Kidney (tissue), 14 donors: ENCODE results near the gene DLGAP1. TPM values are rescaled to one million over a fixed set of nuclear protein-coding genes. Genes with fewer than 3 reads are reported as not detected.
"Not testable (repeated sequence)": the region's sequence is repeated elsewhere in the genome, so short reads cannot be mapped to it uniquely, and the experiment has no call there.

Source experiments
- DNase-seq, 5 donors: peaks; one replicate each; pipeline ENCODE4 v3.0.0-alpha.2; 2013 to 2020
- FAIRE-seq: peaks from 2 replicates; lab custom pipeline; 2012; peaks lifted over from hg19 to GRCh38; lab: Jason Lieb, UNC
- H3K27ac ChIP-seq, 2 donors: one replicate each; pipeline ENCODE4 v1.7.0; 2013; ENCODE audit warnings: low read depth in 2 of 2, low read length in 2 of 2, inconsistent platforms in 1 of 2
- H3K27me3 ChIP-seq: one replicate; pipeline ENCODE4 v1.7.1; 2013; ENCODE audit warnings: low read length, inconsistent platforms; ENCODE audit not compliant: control insufficient read depth, insufficient read depth
- H3K36me3 ChIP-seq, 3 donors: one replicate each; pipeline versions ENCODE4 v1.7.0 to v1.7.1; 2013; ENCODE audit warnings: low read length in 3 of 3, control low read depth in 1 of 3, inconsistent platforms in 1 of 3; ENCODE audit not compliant: insufficient read depth in 3 of 3, control insufficient read depth in 2 of 3
- H3K4me1 ChIP-seq, 3 donors: one replicate each; pipeline versions ENCODE4 v1.7.0 to v1.7.1; 2013; ENCODE audit warnings: low read length in 3 of 3, inconsistent platforms in 1 of 3, low read depth in 1 of 3; ENCODE audit not compliant: control insufficient read depth in 2 of 3, insufficient read depth in 2 of 3
- H3K4me3 ChIP-seq, 3 donors: one replicate each; pipeline versions ENCODE4 v1.7.0 to v1.8.1; 2013; ENCODE audit warnings: low read length in 3 of 3, control low read depth in 1 of 3, inconsistent platforms in 1 of 3
- H3K9ac ChIP-seq, 3 donors: one replicate each; pipeline versions ENCODE4 v1.7.0 to v1.7.1; 2013; ENCODE audit warnings: low read length in 3 of 3, control low read depth in 1 of 3, inconsistent platforms in 1 of 3
- H3K9me3 ChIP-seq, 3 donors: one replicate each; pipeline versions ENCODE4 v1.7.0 to v1.7.1; 2013; ENCODE audit warnings: low read length in 3 of 3, control low read depth in 1 of 3, inconsistent platforms in 1 of 3; ENCODE audit not compliant: control insufficient read depth in 2 of 3, insufficient read depth in 1 of 3
- intact Hi-C: fragments of 100-400 bp; cut with DNase I; formaldehyde crosslinking; loops from one replicate; pipeline ENCODE4 v1.11.1; 2022
- polyA plus RNA-seq: library from polyadenylated mRNA; stranded (reverse); fragments of 350-450 nt; fragmentation: Illumina TruSeq; extraction: RNeasy Lipid Tissue Mini Kit (QIAGEN cat#74804); gene quantifications from one replicate; pipeline ENCODE4 v1.2.3, GENCODE V29; 2014; ENCODE audit warnings: low read depth, low replicate concordance; ENCODE audit not compliant: insufficient read depth
- total RNA-seq: library from RNA; stranded (reverse); fragmentation: NEBNext Ultra II Directional; extraction: Animal tissue kit (Norgen Biotek cat#: 25700); gene quantifications from one replicate; pipeline ENCODE4 v1.2.1, GENCODE V29; 2021
- TF ChIP-seq, protein P1 (sequence below): IDR thresholded peaks from 3 replicates; pipeline ENCODE4 v1.5.1; 2012; ENCODE audit warnings: mild to moderate bottlenecking, moderate library complexity, borderline replicate concordance; ENCODE audit not compliant: insufficient read depth; ENCODE audit errors: extremely low read depth
- donor health status: control.
- donor health status: control.
- donor health status: control.
- donor health status: control.
- donor health status: control.
- donor health status: DM: yes; HTN: yes; CAD: no.
- donor health status: Normal renal cell carcinoma (clear cell type).

Gene DLGAP1
- total and polyA plus RNA-seq, 2 donors from 2014 or later: 1.2 to 32.8 TPM

DNA sequence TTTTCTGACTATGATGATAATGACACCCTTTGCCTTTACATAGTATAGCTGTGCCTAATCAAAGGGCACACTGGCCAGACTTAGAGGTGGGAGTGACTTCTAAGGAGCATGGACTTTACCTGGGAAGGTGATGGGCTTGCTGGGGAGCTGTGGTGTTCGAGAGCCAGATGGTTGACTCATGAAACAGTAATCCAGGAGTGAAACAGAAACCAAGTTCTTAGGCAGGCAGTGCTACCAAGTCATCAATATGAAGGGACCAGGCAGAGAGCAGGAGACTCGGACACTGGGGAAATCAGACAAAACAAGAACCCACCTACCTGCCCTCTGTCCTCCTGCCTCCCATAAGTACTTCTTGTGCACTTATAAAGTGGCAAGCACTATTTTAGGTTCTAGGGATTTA, 430.4 kb downstream of the DLGAP1 start:
- TF ChIP-seq, protein P1, sequence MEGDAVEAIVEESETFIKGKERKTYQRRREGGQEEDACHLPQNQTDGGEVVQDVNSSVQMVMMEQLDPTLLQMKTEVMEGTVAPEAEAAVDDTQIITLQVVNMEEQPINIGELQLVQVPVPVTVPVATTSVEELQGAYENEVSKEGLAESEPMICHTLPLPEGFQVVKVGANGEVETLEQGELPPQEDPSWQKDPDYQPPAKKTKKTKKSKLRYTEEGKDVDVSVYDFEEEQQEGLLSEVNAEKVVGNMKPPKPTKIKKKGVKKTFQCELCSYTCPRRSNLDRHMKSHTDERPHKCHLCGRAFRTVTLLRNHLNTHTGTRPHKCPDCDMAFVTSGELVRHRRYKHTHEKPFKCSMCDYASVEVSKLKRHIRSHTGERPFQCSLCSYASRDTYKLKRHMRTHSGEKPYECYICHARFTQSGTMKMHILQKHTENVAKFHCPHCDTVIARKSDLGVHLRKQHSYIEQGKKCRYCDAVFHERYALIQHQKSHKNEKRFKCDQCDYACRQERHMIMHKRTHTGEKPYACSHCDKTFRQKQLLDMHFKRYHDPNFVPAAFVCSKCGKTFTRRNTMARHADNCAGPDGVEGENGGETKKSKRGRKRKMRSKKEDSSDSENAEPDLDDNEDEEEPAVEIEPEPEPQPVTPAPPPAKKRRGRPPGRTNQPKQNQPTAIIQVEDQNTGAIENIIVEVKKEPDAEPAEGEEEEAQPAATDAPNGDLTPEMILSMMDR: no peak
- intact Hi-C loops: no loop called here
- no peak for DNase-seq
- no peak for FAIRE-seq
- Histone ChIP-seq H3K9ac (no peak overlapping the region), H3K4me3 (no peak overlapping the region), H3K36me3 (no peaks in the 10 kb centered on the region), H3K4me1 (no peaks in the 10 kb centered on the region), H3K27ac (no peak overlapping the region), H3K9me3 (peaks cover 0 to 2% (median 0%) of the 10 kb centered on the region in 3 donors), H3K27me3 (no peaks in the 10 kb centered on the region)

DNA sequence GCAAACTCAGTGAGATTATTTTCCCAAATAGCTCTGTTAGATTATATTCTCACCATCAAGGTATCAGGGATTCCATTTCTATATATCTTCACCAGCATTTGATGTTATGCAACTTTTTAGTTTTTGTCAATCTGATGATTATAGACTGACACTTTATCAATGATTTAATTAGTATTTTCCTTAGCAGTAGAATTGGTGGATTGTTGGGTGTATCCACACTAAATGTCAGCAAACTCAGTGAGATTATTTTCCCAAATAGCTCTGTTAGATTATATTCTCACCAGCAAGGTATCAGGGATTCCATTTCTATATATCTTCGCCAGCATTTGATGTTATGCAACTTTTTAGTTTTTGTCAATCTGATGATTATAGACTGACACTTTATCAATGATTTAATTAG, 432.4 kb downstream of the DLGAP1 start:
- DNase-seq, FAIRE-seq, H3K27me3 ChIP-seq, H3K9ac ChIP-seq, H3K9me3 ChIP-seq, H3K36me3 ChIP-seq, H3K4me3 ChIP-seq, intact Hi-C loops, H3K27ac ChIP-seq, H3K4me1 ChIP-seq: not testable (repeated sequence)

DNA sequence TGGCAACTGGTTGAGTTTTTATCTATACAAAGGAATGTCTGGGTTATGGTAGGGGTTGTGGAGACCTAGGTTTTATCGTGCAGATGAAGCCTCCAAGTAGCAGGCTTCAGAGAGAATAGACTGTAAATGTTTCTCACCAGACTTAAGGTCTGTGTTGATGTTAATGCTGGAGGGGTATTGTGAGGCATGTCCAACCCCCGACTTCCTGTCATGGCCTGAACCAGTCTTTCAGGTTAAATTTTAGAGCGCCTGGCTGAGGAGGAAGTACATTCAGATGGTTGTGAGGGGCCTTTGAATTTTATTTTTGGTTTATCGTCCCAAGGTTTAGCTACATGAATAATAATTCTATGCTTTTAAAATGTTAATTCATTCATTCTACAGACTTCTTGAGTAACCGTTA, 435.1 kb downstream of the DLGAP1 start:
- Histone ChIP-seq H3K4me3 (no peak overlapping the region), H3K36me3 (no peaks in the 10 kb centered on the region), H3K4me1 (no peaks in the 10 kb centered on the region), H3K9me3 (peaks cover 0 to 2% (median 0%) of the 10 kb centered on the region in 3 donors), H3K9ac (no peak overlapping the region), H3K27ac (no peak overlapping the region), H3K27me3 (no peaks in the 10 kb centered on the region)
- DNase-seq: no peak
- intact Hi-C loops: no loop called here
- TF ChIP-seq, protein P1: no peak
- FAIRE-seq: no peak

DNA sequence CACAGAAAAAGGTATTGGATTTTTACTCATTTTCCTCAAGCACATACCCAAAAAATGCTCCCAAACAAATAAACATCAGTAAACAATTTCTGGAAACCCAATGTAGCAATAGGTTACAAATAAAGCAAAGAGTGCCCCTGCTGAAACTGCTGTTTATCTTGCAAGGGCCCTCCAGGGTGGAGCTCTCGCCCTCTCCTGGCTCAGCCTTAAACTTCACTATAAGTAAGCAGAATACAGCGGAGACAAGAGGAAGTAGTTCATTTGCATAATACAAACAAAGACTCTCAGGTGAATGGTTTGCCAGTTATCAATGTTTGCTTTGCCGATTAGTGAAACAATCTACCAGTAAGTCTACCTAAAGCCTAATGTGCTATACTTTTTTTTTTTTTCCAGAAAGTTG, 437.6 kb downstream of the DLGAP1 start:
- H3K4me3 ChIP-seq: no peak overlapping the region
- H3K36me3 ChIP-seq: no peaks in the 10 kb centered on the region
- FAIRE-seq: no peak
- no peaks in the 10 kb centered on the region for H3K4me1 ChIP-seq
- no peak overlapping the region for H3K27ac ChIP-seq
- no peak for DNase-seq
- H3K9ac ChIP-seq: no peak overlapping the region
- H3K9me3 ChIP-seq: peaks cover 0 to 2% (median 0%) of the 10 kb centered on the region in 3 donors
- H3K27me3 ChIP-seq: no peaks in the 10 kb centered on the region
- intact Hi-C loops: no loop called here
- TF ChIP-seq, protein P1: no peak
